C4-2B (cell line): ENCODE measurements around the gene CNIH2.
"Not testable (repeated sequence)": the region's sequence is repeated elsewhere in the genome, so short reads cannot be mapped to it uniquely, and the experiment has no call there.

Experiments
- H3K27ac ChIP-seq: fragments of 450-650 bp; 2 replicates; pipeline ENCODE4 v1.5.1; 2017
- CTCF ChIP-seq: fragments of 450-650 bp; conservative IDR thresholded peaks from 2 replicates; pipeline ENCODE4 v1.5.1; 2017; ENCODE audit warnings: mild to moderate bottlenecking
- ZFX ChIP-seq: fragments of 450-650 bp; IDR thresholded peaks from 2 replicates; pipeline ENCODE4 v1.6.1; 2017

CNIH2 gene

GRCh38 chr11:66243782-66244535, 34.0 kb upstream of the CNIH2 start:
- H3K27ac ChIP-seq, result no peak overlapping the region
- no peak for TF ChIP-seq CTCF
- no peak for TF ChIP-seq ZFX

- no peak overlapping the region for H3K27ac ChIP-seq
- TF ChIP-seq CTCF (no peak), ZFX (no peak)
Measured at GRCh38 chr11:66247295-66247694, 30.7 kb upstream of the CNIH2 start.

- TF ChIP-seq CTCF, result no peak
- no peak overlapping the region for H3K27ac ChIP-seq
Measured at GRCh38 chr11:66247801-66248200, 30.2 kb upstream of the CNIH2 start.

- TF ChIP-seq CTCF (no peak), ZFX (no peak)
- no peak overlapping the region for H3K27ac ChIP-seq
Measured at GRCh38 chr11:66248903-66249302, 29.1 kb upstream of the CNIH2 start.

GRCh38 chr11:66251809-66252208, 26.2 kb upstream of the CNIH2 start:
- no peak overlapping the region for H3K27ac ChIP-seq
- TF ChIP-seq CTCF (no peak), ZFX (no peak)

GRCh38 chr11:66253081-66253480, 24.9 kb upstream of the CNIH2 start:
- H3K27ac ChIP-seq, result not testable (repeated sequence)

- H3K27ac ChIP-seq, result peak overlapping the region; percentile 79
- TF ChIP-seq CTCF, result peak; percentile 83
- no peak for TF ChIP-seq ZFX
Measured at GRCh38 chr11:66258473-66258893, 19.5 kb upstream of the CNIH2 start.

GRCh38 chr11:66259225-66259624, 18.8 kb upstream of the CNIH2 start:
- TF ChIP-seq CTCF (no peak), ZFX (no peak)
- no peak overlapping the region for H3K27ac ChIP-seq
